HG03439 (cell line): ENCODE data around the gene FMNL3.

Experiments used
- ATAC-seq: cut with Tn5 transposase; IDR thresholded peaks from one replicate; pipeline ENCODE4 v1.9.1; 2021; ENCODE audit warnings: mild to moderate bottlenecking, moderate library complexity; ENCODE audit not compliant: unreplicated experiment

FMNL3 gene

GRCh38 chr12:49680075-49680474 lies 27.1 kb downstream of the FMNL3 start:
- no peak for ATAC-seq

- ATAC-seq = no peak
These were observed 28.5 kb downstream of the FMNL3 start for GRCh38 chr12:49678711-49679110.

DNA sequence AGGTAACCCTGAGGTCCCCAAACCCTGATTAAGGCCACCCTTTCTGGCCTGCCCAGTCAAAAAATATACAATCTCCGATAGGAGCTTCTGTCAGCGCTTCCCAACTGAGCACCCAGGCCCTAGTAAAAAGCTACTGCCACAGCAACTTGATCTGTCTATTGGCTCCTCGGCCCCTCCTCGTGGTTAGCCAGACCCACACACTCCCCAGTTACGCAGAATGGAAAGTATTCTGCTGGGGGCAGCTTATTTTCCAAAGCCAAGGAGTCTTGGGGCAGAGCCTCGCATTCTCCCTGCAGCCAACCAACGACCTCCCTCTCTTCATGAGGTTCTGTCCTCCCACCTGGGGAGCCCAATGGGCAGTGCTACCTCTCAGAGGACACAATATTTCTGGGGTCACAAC lies 32.1 kb downstream of the FMNL3 start:
- no peak for ATAC-seq

DNA sequence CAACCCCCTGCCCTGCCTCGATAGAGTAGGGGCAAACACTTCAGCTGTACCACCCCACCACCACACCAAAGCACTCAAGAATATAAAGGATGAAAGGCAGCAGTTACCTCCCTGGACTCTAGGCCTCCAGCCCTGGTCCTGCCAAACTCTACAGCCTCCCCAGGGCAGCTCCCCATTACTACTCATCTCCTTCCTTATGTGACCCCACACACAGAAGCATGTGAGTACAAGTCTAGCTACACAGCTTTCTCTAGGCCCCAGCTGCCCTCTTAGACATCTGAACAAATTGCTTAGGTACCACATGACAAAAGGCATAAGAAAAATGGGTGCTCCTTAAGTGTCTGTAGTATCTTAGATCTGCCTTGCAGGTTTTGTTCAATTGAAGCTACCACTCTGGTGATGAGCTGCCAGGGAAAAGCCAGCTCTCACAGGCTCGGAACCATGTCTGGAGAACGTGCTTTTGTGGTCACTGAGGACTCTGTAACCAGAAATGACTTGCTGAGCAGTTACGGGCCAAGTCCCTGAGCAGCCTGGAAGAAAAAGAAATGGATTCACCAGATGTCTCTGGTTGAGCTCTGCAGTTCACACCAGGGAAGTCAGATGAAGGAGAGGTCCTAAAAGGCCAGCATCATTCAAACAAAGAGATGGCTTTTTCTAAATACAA lies 32.8 kb downstream of the FMNL3 start:
- ATAC-seq = no peak

DNA sequence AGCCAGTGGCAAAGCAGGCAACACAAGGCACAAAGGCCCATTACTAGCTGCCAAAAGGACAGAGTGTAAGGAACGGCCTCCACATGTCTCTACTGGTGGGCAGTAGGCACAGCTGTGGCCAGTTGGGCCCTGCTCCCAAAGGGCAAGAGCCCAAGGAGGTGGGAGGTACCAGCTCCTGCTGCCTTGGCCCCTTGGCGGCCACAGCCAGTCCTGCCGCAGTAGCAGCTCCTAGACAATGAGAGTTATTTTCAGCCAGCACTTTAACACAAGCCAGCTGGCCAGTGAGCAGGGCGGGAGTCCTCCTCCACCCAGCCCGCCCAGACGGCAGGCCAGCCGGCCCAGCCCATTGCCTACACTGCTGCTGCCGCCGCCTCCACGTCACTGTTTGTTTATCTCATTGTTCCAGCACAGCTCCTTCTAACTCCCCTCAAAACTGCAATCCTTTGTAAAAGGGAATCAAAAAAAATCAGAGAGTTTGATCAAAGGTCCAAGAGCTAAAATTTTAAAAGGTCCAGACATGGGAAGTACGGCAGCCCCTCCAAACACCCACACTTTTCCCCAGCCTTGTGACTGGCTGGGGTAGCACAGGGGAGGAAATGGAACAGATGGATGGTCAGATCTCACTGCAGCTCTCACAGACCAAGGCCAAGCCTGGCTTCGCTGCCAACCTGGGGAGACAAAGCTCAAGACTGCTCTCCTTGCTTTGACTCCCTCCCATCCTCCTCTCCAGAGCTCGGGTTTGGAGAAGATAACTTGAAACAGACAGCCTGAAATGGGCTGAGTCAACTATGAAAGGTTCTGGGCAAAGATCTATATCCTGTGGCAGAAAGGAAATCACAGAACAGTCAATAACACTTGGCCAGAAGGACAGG lies 33.5 kb downstream of the FMNL3 start:
- no peak for ATAC-seq

DNA sequence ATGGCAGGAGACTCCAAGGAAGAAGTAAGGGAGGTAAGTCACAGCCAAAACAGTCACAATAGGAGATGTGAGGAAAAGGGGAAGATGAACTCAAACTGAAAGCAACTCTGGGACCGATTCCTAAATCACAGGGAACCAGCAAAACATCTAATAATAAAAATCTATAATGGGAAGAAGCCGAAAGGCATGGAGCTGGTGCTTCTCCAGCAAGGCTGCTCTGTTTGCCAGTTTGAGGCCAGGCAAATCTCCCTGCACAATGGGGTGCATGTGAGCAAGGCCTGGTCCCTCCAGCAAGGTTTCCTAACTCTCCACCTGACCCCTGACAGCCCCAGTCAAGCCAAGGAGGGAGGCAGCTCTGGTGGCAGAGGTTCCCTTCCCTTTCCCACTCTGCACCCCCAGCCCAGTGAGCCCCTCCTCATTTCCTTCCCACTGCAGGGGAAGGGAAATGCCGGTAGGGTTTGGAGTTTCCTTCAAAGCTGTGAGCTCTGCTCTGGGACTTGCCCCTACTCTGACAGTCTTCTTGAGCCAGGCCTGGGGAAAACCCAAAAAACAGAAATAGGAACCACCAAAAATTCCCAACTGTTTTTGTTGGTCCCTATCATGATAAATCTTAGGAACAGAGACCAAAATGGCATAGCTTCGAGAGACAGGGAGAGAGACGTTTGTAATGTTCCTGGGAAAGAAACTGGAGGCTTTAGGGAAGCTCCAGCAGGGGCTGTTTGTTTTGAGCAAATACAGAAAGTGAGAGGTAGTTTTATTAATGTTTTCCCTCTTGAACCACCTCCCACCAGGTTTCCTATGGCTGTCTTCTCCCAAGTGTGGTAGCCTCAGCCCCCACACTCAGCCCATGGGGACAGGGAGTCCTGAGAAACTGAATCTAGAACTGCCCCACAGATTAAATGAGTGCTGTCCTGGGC lies 34.6 kb downstream of the FMNL3 start:
- ATAC-seq = no peak

DNA sequence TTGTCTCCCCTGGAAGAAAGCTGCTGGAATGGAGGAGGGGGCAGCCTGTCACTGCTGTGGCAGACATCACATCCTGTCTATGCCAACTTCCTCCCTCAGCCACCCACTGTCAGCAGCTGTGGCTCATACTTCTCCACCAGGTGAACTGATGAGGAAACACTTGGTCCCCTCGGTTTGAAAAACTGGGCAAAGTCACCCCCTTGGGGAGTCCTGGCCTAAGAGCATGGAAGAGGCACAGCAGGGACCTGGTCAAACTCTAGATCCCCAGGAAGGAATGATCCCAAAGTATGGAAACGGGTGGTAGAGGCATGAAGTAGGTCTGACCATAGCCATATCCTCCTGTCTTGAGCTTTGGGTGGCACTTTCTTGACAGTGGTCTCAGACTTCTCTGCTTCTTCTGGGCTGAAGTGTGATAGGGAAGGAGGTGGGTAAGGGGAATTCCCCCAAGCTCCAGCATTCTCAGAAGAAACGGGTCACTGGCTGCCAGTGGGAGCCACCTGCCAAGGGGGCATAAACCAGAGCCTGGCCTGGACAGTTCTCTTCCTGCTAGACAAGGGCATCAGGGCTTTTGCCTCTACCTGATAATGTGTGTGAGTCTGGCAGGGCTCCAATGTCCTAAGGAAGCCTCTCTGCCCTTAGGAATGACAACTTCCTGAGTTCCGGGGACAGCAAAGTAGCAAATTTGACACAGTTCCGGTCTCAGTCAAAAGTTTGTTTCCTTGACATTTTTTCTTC lies 36.0 kb downstream of the FMNL3 start:
- no peak for ATAC-seq

DNA sequence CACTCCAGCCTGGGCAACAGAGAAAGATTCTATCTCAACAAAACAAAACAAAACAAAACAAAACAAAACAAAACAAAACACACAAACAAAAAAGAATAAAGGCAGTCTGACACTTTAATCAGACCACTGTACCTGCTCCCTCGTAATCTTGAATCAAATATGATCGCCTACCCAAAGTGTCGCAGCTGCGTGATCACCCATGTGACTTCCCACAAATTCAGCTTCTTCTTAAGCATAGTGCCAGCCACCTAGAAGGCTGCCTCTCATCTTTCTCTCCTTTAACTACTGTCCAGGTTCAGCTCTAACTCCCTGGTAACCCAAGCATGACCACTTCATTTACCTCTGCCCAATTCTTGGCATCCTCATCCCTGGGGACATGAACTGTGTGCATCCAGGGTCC lies 37.4 kb downstream of the FMNL3 start:
- ATAC-seq = no peak

- no peak for ATAC-seq
These were observed 39.7 kb downstream of the FMNL3 start for GRCh38 chr12:49667325-49668090.

- ATAC-seq = no peak
These were observed 41.0 kb downstream of the FMNL3 start for GRCh38 chr12:49666176-49666575.

DNA sequence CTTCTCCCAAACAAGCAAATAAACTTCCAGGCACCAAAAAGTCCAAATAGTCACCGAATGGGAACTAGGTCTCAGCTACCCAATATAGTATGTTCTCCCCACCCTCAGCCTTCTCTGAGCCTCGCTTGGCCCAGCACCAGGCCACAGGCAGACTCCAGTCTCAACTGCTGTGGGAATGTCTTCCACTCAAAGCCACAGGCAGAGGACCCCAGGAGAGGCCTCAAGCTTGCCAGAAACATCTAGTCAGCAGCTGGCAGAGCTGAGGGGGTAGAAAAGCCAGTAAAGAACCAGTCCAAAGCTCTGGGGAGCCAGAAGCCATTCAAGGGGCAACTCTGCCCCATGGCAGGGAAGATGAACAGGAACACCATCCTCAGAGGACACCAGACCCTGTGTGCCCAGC lies 41.8 kb downstream of the FMNL3 start:
- ATAC-seq = no peak

DNA sequence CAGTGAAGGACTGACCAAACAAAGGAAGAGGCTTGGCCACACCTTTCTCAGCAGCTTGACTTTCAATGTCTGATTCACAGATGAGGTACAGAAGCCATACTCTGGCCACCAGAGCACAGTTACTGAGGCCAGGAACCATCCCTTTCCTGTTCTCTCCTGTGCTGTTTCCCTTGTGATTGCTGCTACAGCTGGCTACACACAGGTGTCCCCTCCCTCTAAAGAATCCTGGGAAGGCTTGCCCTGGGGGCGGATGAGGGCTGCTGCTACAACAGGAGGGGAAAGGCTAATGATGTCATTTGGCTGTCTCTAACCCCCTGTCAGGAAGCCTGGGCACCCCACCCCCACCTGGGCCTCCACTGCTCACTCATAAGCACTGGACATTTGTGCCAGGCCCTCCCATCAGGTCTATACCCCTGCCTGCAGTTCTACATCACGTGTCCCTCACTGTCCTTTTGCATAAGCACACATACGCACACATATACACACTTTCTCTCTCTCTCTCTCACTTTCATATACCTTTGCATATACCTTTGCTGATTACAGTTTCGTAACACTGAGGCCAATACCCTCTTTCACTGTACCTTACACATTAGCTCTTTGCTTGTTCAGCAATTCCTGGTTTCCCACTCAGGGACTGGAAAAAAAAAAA lies 42.5 kb downstream of the FMNL3 start:
- ATAC-seq = peak; percentile 68

- no peak for ATAC-seq
These were observed 43.0 kb downstream of the FMNL3 start for GRCh38 chr12:49664167-49664566.

DNA sequence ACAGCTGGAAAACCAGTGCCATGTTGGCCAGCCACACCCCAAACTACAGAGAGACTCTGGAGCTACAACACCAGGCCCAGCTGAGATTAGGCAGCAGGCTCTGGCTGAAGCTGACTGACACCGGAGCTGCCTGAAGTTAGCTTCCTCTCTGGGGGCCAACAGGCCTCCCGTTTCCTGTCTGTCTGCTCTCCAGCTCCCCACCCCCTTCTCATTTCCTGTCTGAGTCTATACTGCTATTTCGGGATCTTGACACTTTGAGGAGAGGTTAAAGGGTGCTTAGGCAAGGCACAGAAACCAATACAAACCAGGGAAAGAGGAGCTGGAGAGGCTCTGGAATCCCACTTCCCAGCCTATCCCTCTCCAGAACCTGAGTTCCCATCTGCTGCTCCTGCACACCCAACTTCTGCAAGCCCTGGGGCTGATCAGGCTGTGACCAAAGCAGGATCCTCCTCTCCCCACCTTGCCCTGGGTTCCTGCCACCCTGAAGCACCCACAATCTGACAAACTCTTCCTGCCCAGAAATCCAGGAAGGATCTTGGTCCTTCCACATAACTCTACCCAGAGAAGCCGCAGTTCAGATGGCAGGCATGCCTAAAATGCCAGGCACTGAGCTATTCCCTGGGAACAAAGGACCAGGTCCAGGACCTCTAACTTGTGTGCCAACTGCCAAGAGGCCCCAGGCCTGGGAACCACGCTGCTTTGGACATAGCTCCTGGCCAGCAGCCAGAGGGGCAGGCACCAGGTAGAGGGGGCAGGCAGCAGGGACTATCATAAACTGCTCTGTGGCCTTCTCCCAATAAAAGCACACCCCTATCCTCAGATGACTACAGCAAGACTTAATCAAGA lies 44.0 kb downstream of the FMNL3 start:
- ATAC-seq = peak; percentile 47

DNA sequence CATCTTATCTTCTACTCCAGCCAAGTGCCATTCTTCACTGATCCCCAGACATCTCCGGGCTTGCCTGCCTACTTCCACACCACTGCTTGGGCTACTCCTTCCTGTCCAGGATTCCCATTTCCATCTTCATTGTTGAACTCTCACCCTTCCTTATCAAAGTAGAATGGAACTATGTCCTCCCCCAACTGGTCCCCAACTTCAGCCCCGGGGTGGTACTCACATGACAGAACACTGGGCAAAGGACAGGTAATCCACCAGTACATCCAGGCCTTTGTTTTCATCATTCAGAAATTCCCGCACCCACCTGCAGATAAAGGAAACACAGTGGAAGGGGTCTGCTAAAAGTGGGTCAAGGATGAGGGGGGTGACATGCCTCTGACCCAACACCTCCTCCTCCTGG lies 45.5 kb downstream of the FMNL3 start:
- ATAC-seq = no peak

DNA sequence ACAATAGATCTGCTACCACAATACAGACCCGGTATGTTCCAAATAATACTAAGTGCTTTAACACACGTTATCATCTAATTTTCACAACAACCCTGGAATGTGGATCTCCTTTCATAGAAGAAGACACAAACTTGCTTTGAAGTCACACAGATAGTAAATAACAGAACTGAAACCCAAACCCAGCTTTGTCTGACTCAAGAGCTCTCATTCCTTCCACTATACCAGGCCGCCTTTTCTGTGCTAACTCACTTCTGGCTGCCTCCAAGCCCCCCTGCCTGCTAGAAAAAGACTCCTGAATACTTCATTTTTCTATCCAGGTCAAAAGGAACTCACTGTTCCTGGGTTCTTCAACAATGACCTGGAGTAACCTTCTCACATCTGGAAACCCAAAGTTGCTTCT lies 46.0 kb downstream of the FMNL3 start:
- no peak for ATAC-seq

GRCh38 chr12:49659753-49660152 lies 47.5 kb downstream of the FMNL3 start:
- ATAC-seq = no peak

DNA sequence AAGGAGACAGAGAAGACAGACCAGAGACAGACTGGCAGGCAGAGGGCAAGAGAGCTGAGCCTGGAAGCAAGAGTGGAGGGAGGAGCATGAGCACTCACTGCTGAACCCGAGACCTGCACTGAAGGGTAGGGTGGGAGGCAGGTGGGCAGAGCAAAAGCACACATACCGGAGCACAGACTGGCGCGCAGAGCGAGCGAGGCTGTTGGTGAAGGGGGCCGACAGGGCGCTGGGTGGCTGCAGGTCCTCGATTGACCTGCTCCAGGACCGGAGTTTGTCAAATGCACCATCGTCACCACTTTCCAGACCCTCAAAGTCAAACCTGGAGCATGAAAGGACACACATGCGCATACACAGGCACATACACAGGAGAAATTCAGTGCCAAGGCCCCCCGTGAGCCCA lies 48.9 kb downstream of the FMNL3 start:
- ATAC-seq = no peak
